Measurements from ENCODE around the gene MUSK.

MUSK gene

DNA sequence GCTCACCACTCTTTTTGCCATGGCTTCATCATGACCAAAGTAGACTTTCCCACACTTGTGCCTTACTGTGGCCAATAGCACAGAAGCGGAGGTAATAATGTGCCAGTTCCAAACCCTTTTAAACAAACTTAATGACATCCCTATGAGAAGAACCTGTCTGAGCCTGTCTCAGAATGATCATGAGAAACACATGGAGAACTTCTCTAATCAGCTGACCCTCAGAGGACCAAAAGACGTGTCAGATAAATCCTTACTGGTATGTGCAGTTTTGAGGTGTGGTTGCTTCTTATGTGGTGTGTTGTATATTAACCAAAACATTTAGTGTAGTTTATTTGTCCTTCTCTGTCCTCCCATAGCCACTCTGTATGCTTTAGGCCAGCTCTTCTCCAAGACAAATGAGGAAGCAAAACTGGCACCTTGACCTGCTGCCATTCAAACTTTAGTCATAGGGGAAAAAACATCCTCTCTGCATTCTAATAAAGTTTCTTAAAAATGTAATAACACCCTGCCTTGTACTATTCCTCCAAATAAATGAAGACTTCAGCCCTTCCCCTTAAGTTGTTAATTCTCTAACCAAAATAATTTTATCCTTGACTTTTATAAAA lies 168.9 kb downstream of the MUSK start:
- H3K4me2 ChIP-seq (ENCODE audit: insufficient read depth, low read length) = no peak overlapping the region
- H2AFZ ChIP-seq (ENCODE audit: low read depth, low read length) = no peak overlapping the region
- TF ChIP-seq EZH2 (IDR thresholded peaks at IDR 0.05; ENCODE audit: borderline replicate concordance, low read depth, low read length, severe bottlenecking) = no peak
- TF ChIP-seq, protein P1, sequence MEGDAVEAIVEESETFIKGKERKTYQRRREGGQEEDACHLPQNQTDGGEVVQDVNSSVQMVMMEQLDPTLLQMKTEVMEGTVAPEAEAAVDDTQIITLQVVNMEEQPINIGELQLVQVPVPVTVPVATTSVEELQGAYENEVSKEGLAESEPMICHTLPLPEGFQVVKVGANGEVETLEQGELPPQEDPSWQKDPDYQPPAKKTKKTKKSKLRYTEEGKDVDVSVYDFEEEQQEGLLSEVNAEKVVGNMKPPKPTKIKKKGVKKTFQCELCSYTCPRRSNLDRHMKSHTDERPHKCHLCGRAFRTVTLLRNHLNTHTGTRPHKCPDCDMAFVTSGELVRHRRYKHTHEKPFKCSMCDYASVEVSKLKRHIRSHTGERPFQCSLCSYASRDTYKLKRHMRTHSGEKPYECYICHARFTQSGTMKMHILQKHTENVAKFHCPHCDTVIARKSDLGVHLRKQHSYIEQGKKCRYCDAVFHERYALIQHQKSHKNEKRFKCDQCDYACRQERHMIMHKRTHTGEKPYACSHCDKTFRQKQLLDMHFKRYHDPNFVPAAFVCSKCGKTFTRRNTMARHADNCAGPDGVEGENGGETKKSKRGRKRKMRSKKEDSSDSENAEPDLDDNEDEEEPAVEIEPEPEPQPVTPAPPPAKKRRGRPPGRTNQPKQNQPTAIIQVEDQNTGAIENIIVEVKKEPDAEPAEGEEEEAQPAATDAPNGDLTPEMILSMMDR (IDR thresholded peaks at IDR 0.05; ENCODE audit: borderline replicate concordance, extremely low read depth, low read length, poor library complexity, severe bottlenecking) = no peak
- DNase-seq (no peak), ATAC-seq (ENCODE audit: insufficient read depth, low read depth) (no peak)
- no peak overlapping the region for H3K9ac ChIP-seq (ENCODE audit: low read depth, low read length)
- no peaks in the 10 kb centered on the region for H3K79me2 ChIP-seq (ENCODE audit: insufficient read depth, low read length)
- H3K36me3 ChIP-seq (ENCODE audit: insufficient read depth, low read length) = no peaks in the 10 kb centered on the region
- no peaks in the 10 kb centered on the region for H3K27me3 ChIP-seq (ENCODE audit: insufficient read depth, low read length, poor library complexity)
- no peak overlapping the region for H3K4me3 ChIP-seq (ENCODE audit: low read depth in 1 of 2, low read length in 2 of 2)
- no peaks in the 10 kb centered on the region for H3K4me1 ChIP-seq (ENCODE audit: insufficient read depth, low read length)
- no peaks in the 10 kb centered on the region for H3K9me3 ChIP-seq (ENCODE audit: insufficient read depth, low read length, severe bottlenecking)
- H3K27ac ChIP-seq (ENCODE audit: low read length) = no peak overlapping the region
- no peaks in the 10 kb centered on the region for H4K20me1 ChIP-seq (ENCODE audit: insufficient read depth, low read length)

DNA sequence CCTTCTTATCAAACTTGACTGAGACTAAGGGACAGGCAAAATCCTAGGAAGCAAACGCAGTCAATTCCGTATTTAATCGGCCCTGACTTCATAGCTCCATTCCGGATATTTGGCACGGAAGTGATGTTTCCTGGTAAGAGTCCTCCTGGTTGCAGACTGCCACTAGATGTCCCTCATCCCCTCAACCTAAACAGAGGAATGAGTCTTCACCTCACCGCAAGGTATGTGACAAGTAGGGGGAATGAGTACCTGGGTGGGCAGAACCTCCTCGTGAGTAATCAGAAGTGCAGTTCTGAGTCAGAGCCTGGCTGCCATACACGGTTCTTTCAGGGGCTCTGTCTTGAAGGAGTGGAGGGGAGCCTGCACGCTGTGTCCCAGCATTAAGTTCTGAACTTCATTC lies 173.6 kb downstream of the MUSK start:
- no peaks in the 10 kb centered on the region for H3K9me3 ChIP-seq (ENCODE audit: insufficient read depth, low read length, severe bottlenecking)
- H4K20me1 ChIP-seq (ENCODE audit: insufficient read depth, low read length) = no peaks in the 10 kb centered on the region
- no peak for ATAC-seq (ENCODE audit: insufficient read depth, low read depth)
- no peaks in the 10 kb centered on the region for H3K79me2 ChIP-seq (ENCODE audit: insufficient read depth, low read length)
- no peak overlapping the region for H3K4me2 ChIP-seq (ENCODE audit: insufficient read depth, low read length)
- no peaks in the 10 kb centered on the region for H3K4me1 ChIP-seq (ENCODE audit: insufficient read depth, low read length)
- no peak overlapping the region for H3K4me3 ChIP-seq (ENCODE audit: low read depth in 1 of 2, low read length in 2 of 2)
- DNase-seq = no peak
- H3K27ac ChIP-seq (ENCODE audit: low read length) = no peak overlapping the region
- no peaks in the 10 kb centered on the region for H3K27me3 ChIP-seq (ENCODE audit: insufficient read depth, low read length, poor library complexity)
- TF ChIP-seq, protein P1 (IDR thresholded peaks at IDR 0.05; ENCODE audit: borderline replicate concordance, extremely low read depth, low read length, poor library complexity, severe bottlenecking) = no peak
- no peak for TF ChIP-seq EZH2 (IDR thresholded peaks at IDR 0.05; ENCODE audit: borderline replicate concordance, low read depth, low read length, severe bottlenecking)
- no peak overlapping the region for H2AFZ ChIP-seq (ENCODE audit: low read depth, low read length)
- H3K9ac ChIP-seq (ENCODE audit: low read depth, low read length) = no peak overlapping the region
- no peaks in the 10 kb centered on the region for H3K36me3 ChIP-seq (ENCODE audit: insufficient read depth, low read length)

DNA sequence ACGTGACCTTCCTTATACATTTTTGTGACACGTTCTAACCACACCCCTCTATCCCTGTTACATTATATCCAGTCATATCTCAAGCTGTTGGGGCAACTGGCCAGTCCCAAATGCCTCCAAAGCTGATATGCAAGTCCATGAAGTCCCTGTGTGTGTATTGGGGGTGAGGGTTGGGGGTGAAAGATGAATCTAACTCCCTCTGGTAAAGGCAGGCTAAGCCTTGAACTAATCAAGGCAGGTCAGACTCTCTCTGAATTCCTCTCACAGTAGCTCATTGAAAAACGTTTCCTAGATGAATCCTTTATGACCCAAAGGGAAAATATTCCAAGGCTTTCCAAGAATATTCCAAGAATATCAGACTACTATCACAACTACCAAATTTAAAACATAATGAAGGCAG lies 174.4 kb downstream of the MUSK start:
- ATAC-seq (ENCODE audit: insufficient read depth, low read depth) (no peak), DNase-seq (no peak)
- H3K9ac ChIP-seq (ENCODE audit: low read depth, low read length) = no peak overlapping the region
- TF ChIP-seq, protein P1 (IDR thresholded peaks at IDR 0.05; ENCODE audit: borderline replicate concordance, extremely low read depth, low read length, poor library complexity, severe bottlenecking) = no peak
- no peak for TF ChIP-seq EZH2 (IDR thresholded peaks at IDR 0.05; ENCODE audit: borderline replicate concordance, low read depth, low read length, severe bottlenecking)
- no peaks in the 10 kb centered on the region for H3K4me1 ChIP-seq (ENCODE audit: insufficient read depth, low read length)
- no peaks in the 10 kb centered on the region for H4K20me1 ChIP-seq (ENCODE audit: insufficient read depth, low read length)
- H3K4me3 ChIP-seq (ENCODE audit: low read depth in 1 of 2, low read length in 2 of 2) = no peak overlapping the region
- H3K27me3 ChIP-seq (ENCODE audit: insufficient read depth, low read length, poor library complexity) = no peaks in the 10 kb centered on the region
- H3K4me2 ChIP-seq (ENCODE audit: insufficient read depth, low read length) = no peak overlapping the region
- no peak overlapping the region for H2AFZ ChIP-seq (ENCODE audit: low read depth, low read length)
- no peak overlapping the region for H3K27ac ChIP-seq (ENCODE audit: low read length)
- no peaks in the 10 kb centered on the region for H3K36me3 ChIP-seq (ENCODE audit: insufficient read depth, low read length)
- H3K79me2 ChIP-seq (ENCODE audit: insufficient read depth, low read length) = no peaks in the 10 kb centered on the region
- H3K9me3 ChIP-seq (ENCODE audit: insufficient read depth, low read length, severe bottlenecking) = no peaks in the 10 kb centered on the region
